Measurements from ENCODE around the gene RASAL3.

GRCh38 chr19:15433519-15434069 is 30.8 kb downstream of the RASAL3 start:
- TF ChIP-seq, protein P1, sequence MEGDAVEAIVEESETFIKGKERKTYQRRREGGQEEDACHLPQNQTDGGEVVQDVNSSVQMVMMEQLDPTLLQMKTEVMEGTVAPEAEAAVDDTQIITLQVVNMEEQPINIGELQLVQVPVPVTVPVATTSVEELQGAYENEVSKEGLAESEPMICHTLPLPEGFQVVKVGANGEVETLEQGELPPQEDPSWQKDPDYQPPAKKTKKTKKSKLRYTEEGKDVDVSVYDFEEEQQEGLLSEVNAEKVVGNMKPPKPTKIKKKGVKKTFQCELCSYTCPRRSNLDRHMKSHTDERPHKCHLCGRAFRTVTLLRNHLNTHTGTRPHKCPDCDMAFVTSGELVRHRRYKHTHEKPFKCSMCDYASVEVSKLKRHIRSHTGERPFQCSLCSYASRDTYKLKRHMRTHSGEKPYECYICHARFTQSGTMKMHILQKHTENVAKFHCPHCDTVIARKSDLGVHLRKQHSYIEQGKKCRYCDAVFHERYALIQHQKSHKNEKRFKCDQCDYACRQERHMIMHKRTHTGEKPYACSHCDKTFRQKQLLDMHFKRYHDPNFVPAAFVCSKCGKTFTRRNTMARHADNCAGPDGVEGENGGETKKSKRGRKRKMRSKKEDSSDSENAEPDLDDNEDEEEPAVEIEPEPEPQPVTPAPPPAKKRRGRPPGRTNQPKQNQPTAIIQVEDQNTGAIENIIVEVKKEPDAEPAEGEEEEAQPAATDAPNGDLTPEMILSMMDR (IDR thresholded peaks at IDR 0.05) = no peak
- TF ChIP-seq RCOR1 (IDR thresholded peaks at IDR 0.05; ENCODE audit: low read depth, low read length) (no peak), MYC (IDR thresholded peaks at IDR 0.05; ENCODE audit: borderline replicate concordance, low read length) (no peak), NR3C1 (IDR thresholded peaks at IDR 0.05) (no peak), POLR2A (IDR thresholded peaks at IDR 0.05; ENCODE audit: low read length) (no peak), KDM1A (IDR thresholded peaks at IDR 0.05; ENCODE audit: low read depth) (no peak), SMC3 (IDR thresholded peaks at IDR 0.05) (no peak)
